ENCODE results near the gene UBAC2. TPM values are rescaled to one million over a fixed set of nuclear protein-coding genes. Genes with fewer than 3 reads are reported as not detected.

Gene UBAC2
- polyA plus RNA-seq (ENCODE audit: insufficient read length), result 93.5 TPM
- long read RNA-seq, donor 1, transcript UBAC2-203 (9 exons, 1,375 nt), result major isoform, 36 of 56 reads
- long read RNA-seq, donor 1, partial matches to known transcripts, result 19 of 56 reads
- long read RNA-seq, donor 1, other reads (novel, unspliced or antisense), result 0 of 56 reads
- long read RNA-seq, donor 2, transcript UBAC2-203 (9 exons, 1,375 nt), result major isoform, 23 of 29 reads
- long read RNA-seq, donor 2, partial matches to known transcripts, result 5 of 29 reads
- long read RNA-seq, donor 2, other reads (novel, unspliced or antisense), result 0 of 29 reads
- long read RNA-seq, donor 3, transcript UBAC2-203 (9 exons, 1,375 nt), result major isoform, 23 of 24 reads
- long read RNA-seq, donor 3, partial matches to known transcripts, result 0 of 24 reads
- long read RNA-seq, donor 3, other reads (novel, unspliced or antisense), result 0 of 24 reads
- long read RNA-seq, donor 4, partial matches to known transcripts, result 0 of 1 reads
- long read RNA-seq, donor 4, other reads (novel, unspliced or antisense), result 0 of 1 reads
- long read RNA-seq, donor 5, transcript UBAC2-203 (9 exons, 1,375 nt), result major isoform, 45 of 47 reads
- long read RNA-seq, donor 5, partial matches to known transcripts, result 0 of 47 reads
- long read RNA-seq, donor 5, other reads (novel, unspliced or antisense), result 0 of 47 reads
- long read RNA-seq, donor 6, transcript UBAC2-203 (9 exons, 1,375 nt), result major isoform, 34 of 34 reads
- long read RNA-seq, donor 6, partial matches to known transcripts, result 0 of 34 reads
- long read RNA-seq, donor 6, other reads (novel, unspliced or antisense), result 0 of 34 reads
- long read RNA-seq, donor 7, transcript UBAC2-203 (9 exons, 1,375 nt), result major isoform, 61 of 63 reads
- long read RNA-seq, donor 7, partial matches to known transcripts, result 0 of 63 reads
- long read RNA-seq, donor 7, other reads (novel, unspliced or antisense), result 0 of 63 reads
- long read RNA-seq, donor 8, transcript UBAC2-203 (9 exons, 1,375 nt), result major isoform, 20 of 25 reads
- long read RNA-seq, donor 8, partial matches to known transcripts, result 5 of 25 reads
- long read RNA-seq, donor 8, other reads (novel, unspliced or antisense), result 0 of 25 reads

DNA sequence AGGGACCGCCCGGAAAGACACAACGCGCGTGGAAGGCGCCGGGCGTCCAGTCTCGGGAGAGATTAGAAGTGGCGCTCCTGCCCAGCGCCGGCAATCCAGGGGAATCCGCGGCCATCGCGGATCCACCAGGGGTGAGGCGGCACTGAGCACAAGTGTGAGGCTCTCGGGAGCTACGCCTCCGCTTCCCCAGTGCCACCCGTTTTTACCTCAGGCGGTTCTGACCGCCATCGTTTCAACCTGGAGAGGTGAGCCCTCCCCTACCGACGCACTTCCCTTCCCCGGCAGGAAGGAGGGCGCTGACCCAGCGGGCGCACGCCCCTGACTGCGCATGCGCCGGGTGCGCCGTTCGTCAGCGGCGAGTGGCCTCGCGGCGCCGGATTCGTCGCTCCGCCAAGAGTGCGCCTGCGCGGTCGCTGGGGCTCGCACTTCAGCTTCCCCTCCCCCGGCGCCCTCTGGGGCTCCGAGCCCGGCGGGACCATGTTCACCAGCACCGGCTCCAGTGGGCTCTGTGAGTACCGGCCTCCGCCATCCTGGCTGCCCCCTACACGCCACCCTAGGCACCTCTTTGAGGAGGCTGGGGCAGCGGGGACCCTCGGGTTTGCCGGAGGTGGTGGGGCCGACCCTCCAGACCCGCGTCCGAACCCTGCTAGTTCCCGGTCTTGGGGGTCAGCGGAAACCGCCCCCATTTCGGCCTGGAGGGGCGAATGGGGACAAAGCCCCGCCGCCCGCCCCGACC, at the start of gene UBAC2:
UBAC2 (plus strand) TSS at position 423 of the 736 bp plus-strand sequence; CDS start at position 478, 55 bp downstream.
- peak; percentile 95 for DNase-seq

DNA sequence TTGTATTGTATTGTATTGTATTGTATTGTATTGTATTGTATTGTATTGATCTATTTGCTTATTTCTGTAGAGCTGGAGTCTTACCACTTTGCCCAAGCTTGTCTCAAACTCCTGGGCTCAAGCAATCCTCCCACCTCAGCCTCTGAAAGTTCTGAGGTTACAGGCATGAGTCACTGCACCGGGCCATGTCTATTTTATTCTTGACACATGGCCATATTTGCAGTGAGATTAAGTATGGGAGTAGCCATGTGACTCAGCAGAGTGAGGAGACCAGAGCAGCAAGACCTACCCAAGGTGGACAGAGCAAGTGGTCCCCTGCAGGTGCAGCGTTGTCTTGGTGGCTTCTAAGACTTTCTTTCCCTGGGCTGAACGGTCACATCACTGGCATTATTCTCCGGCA, 49.1 kb upstream of the UBAC2 start:
- no peak for DNase-seq

DNA sequence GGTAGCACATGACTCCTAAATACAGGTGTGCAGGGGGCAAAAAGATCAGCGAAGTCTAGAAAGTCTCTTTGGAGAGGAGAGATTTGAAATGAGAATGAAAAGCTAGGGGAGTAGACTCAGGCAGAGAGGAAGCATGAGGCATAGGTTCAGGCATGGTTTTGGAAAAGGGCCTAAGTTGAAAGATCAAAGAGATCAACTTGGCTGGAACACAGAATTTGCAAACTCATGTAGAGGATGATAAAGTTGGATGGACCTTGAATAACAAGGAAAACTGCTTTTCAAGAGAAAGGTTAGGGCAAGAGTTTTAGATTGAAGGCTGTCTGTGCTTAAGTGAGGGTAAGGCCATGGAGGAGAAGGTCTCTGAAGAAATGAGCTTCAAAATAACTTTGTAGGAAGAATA, 47.4 kb upstream of the UBAC2 start:
- no peak for DNase-seq

- DNase-seq, result no peak
These were observed 46.6 kb upstream of the UBAC2 start for GRCh38 chr13:99154064-99154463.

- no peak for DNase-seq
These were observed 44.8 kb upstream of the UBAC2 start for GRCh38 chr13:99155821-99156220.

- DNase-seq, result no peak
These were observed 43.6 kb upstream of the UBAC2 start for GRCh38 chr13:99157046-99157445.

DNA sequence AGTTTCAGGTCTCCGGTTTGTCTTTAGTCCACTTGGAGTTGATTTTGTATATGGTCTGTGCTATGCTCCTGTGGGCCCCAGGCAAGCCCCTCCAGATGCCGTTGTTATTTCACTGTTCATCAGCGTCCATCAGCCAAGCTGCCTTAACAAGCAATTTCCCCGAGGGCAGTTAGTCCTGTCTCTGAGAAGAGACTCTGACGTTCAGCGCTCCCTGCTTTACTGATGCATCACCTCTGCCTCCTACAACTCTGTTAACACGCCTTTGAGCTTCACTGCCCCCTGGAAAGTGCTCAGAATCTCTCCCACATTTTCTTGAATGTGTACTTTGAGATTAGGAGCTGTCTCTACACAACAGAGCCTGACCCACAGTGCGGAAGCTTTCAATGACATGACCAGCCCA, 41.8 kb upstream of the UBAC2 start:
- DNase-seq, result no peak

GRCh38 chr13:99159331-99160061, 41.2 kb upstream of the UBAC2 start:
- DNase-seq, result no peak

DNA sequence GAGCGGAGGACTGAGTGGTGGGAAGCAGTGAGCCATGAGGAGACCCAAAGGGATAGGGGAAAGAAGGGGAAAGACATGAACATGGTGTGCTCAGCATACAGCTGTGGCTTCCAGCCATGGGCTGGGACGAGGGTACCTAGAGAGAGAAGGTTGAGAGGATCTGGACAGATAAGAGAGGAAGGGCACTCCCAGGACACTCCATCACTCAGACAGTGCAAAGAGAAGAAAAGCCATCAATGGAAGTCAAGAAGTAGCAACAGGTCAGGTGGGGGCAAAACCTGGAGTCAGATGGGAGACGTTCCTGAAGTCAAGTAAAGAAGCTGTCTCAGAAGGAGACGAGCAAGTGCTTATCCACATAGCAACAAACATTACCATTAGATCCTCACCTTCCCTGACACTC, 40.2 kb upstream of the UBAC2 start:
- no peak for DNase-seq

DNA sequence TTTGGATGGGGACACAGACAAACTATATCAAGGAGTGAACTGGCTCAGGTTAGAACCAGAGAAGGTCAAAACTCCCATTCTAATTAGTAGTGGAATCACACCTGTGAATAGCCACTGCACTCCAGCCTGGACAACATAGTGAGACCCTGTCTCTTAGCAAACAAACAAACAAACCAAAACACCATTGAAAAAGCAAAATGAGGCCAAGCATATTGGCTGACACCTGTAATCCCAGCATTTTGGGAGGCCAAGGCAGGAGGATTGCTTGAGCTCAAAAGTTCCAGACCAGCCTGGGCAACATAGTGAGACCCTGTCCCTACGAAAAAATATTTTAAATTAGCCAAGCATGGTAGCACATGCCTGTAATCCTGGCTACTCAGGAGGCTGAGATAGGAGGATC, 39.1 kb upstream of the UBAC2 start:
- DNase-seq, result no peak

GRCh38 chr13:99162567-99163361, 37.9 kb upstream of the UBAC2 start:
- DNase-seq, result no peak

DNA sequence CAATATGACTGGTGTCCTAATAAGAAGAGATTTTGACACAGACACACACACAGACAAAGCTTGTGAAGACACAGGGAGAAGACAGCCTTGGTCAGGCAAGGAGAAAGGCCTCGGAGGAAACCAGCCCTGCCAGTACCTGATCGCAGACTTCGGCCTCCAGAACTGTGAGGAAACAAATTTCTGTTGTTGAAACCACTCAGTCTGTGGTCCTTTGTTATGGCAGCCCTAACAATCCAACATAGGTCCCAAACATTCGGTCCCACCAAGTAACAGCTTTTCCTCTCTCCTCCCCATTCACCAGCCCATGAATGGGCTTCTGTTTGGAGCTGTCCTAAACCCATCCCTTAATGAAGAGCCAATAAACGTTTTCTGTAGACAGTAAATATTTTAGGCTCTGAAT, 36.4 kb upstream of the UBAC2 start:
- no peak for DNase-seq

- no peak for DNase-seq
These were observed 34.7 kb upstream of the UBAC2 start for GRCh38 chr13:99165753-99166587.

- no peak for DNase-seq
These were observed 27.7 kb upstream of the UBAC2 start for GRCh38 chr13:99172951-99173350.

GRCh38 chr13:99173606-99174005, 27.0 kb upstream of the UBAC2 start:
- DNase-seq, result no peak

DNA sequence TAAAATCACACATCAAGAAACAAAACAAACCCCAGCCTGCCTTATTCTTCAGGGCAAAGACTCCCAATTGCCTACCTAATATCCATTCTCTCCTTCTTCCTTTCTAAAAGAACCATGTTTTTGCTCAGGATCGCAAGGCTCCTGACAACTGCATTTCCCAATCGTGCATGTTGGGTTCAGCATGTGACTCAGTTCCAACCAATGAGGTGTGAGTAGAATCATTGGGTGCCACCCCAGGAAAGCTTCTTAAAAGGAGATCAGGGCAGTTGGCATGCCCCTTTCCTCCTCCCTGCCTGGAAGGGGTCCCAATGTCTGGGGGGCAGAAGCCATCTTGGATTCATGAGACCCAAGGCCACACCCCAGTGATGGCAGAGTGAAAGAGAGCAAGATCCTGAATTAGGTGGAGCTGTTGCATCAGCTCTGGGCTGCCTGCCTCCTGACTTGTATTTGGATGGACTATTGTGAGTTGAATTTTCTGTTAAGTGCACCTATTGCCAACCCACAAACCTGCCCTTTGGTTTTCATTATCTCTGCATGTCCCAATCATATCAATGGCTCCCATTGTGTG, 26.0 kb upstream of the UBAC2 start:
- DNase-seq, result no peak

GRCh38 chr13:99176309-99177276, 24.1 kb upstream of the UBAC2 start:
- DNase-seq, result peak; percentile 69

GRCh38 chr13:99178636-99179035, 22.0 kb upstream of the UBAC2 start:
- DNase-seq, result no peak

All from left kidney (tissue), 8 donors.